ENCODE measurements around the gene RLN3.
"Not testable (repeated sequence)": the region's sequence is repeated elsewhere in the genome, so short reads cannot be mapped to it uniquely, and the experiment has no call there.

RLN3 gene

GRCh38 chr19:14031719-14032480 lies 4.0 kb downstream of the RLN3 start, which contains the start of gene IL27RA:
TSS of gene IL27RA (plus strand) at chr19:14031762. CDS start at chr19:14031873, 111 bp downstream.
- Histone ChIP-seq H3K9me3 (ENCODE audit: low read length) (no peaks in the 10 kb centered on the region), H3K4me1 (ENCODE audit: insufficient read depth, low read length) (peaks cover 4% of the 10 kb centered on the region), H3K27ac (ENCODE audit: low read depth, low read length) (peak within 1 kb of the TSS; percentile 48), H3K4me3 (ENCODE audit: low read depth in 1 of 2, low read length in 2 of 2) (peak within 1 kb of the TSS; percentile 49 to 58), H3K36me3 (ENCODE audit: insufficient read depth, low read length) (no peaks in the 10 kb centered on the region), H3K9ac (ENCODE audit: low read length) (no peak within 1 kb of the TSS), H3K27me3 (ENCODE audit: control insufficient read depth in 1 of 2, insufficient read depth in 2 of 2, low read length in 2 of 2) (peaks cover 0 to 19% of the 10 kb centered on the region in 2 donors)

GRCh38 chr19:14033946-14034345 lies 6.0 kb downstream of the RLN3 start:
- Histone ChIP-seq H3K4me1 (ENCODE audit: insufficient read depth, low read length) (peaks cover 4% of the 10 kb centered on the region), H3K36me3 (ENCODE audit: insufficient read depth, low read length) (no peaks in the 10 kb centered on the region), H3K27me3 (ENCODE audit: control insufficient read depth in 1 of 2, insufficient read depth in 2 of 2, low read length in 2 of 2) (peaks cover 0 to 19% of the 10 kb centered on the region in 2 donors), H3K9ac (ENCODE audit: low read length) (no peak overlapping the region), H3K9me3 (ENCODE audit: low read length) (no peaks in the 10 kb centered on the region), H3K27ac (ENCODE audit: low read depth, low read length) (no peak overlapping the region), H3K4me3 (ENCODE audit: low read depth in 1 of 2, low read length in 2 of 2) (no peak overlapping the region)

GRCh38 chr19:14035159-14035558 lies 7.2 kb downstream of the RLN3 start:
- not testable (repeated sequence) for H3K4me1 ChIP-seq (ENCODE audit: insufficient read depth, low read length); H3K9me3 ChIP-seq (ENCODE audit: low read length); H3K36me3 ChIP-seq (ENCODE audit: insufficient read depth, low read length); H3K9ac ChIP-seq (ENCODE audit: low read length); H3K4me3 ChIP-seq (ENCODE audit: low read depth in 1 of 2, low read length in 2 of 2); H3K27ac ChIP-seq (ENCODE audit: low read depth, low read length)
- peaks cover 0 to 19% of the 10 kb centered on the region in 2 donors for H3K27me3 ChIP-seq (ENCODE audit: control insufficient read depth in 1 of 2, insufficient read depth in 2 of 2, low read length in 2 of 2)

DNA sequence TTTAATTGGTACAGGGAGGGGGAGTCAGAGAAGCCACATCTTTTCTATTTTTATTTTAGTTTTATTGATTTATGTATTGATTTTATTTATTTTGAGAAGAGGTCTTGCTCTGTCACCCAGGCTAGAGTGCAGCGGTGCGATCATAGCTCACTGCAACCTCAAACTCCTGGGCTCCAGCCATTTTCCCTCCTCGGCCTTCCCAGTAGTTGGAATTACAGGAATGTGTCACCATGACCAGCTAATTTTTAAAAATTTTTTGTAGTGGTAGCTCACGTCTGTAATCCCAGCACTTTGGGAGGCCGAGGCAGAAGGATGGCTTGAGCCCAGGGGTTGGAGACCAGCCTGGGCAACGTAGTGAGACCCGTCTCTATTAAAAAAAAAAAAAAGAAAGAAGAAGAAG lies 7.8 kb downstream of the RLN3 start:
- peaks cover 0 to 18% of the 10 kb centered on the region in 2 donors for H3K27me3 ChIP-seq (ENCODE audit: control insufficient read depth in 1 of 2, insufficient read depth in 2 of 2, low read length in 2 of 2)
- no peak overlapping the region for H3K9ac ChIP-seq (ENCODE audit: low read length)
- no peaks in the 10 kb centered on the region for H3K36me3 ChIP-seq (ENCODE audit: insufficient read depth, low read length)

GRCh38 chr19:14039181-14039580 lies 11.2 kb downstream of the RLN3 start:
- H3K27me3 ChIP-seq (ENCODE audit: control insufficient read depth in 1 of 2, insufficient read depth in 2 of 2, low read length in 2 of 2): no peaks in the 10 kb centered on the region
- no peaks in the 10 kb centered on the region for H3K4me1 ChIP-seq (ENCODE audit: insufficient read depth, low read length)
- H3K4me3 ChIP-seq (ENCODE audit: low read depth in 1 of 2, low read length in 2 of 2): no peak overlapping the region
- no peaks in the 10 kb centered on the region for H3K36me3 ChIP-seq (ENCODE audit: insufficient read depth, low read length)
- H3K9ac ChIP-seq (ENCODE audit: low read length): no peak overlapping the region
- no peak overlapping the region for H3K27ac ChIP-seq (ENCODE audit: low read depth, low read length)
- no peaks in the 10 kb centered on the region for H3K9me3 ChIP-seq (ENCODE audit: low read length)

More for the DNA sequence above, 7.8 kb downstream of the RLN3 start:
- peaks cover 4% of the 10 kb centered on the region for H3K4me1 ChIP-seq (ENCODE audit: insufficient read depth, low read length)
- H3K4me3 ChIP-seq (ENCODE audit: low read depth in 1 of 2, low read length in 2 of 2): no peak overlapping the region
- no peak overlapping the region for H3K27ac ChIP-seq (ENCODE audit: low read depth, low read length)
- H3K9me3 ChIP-seq (ENCODE audit: low read length): no peaks in the 10 kb centered on the region

DNA sequence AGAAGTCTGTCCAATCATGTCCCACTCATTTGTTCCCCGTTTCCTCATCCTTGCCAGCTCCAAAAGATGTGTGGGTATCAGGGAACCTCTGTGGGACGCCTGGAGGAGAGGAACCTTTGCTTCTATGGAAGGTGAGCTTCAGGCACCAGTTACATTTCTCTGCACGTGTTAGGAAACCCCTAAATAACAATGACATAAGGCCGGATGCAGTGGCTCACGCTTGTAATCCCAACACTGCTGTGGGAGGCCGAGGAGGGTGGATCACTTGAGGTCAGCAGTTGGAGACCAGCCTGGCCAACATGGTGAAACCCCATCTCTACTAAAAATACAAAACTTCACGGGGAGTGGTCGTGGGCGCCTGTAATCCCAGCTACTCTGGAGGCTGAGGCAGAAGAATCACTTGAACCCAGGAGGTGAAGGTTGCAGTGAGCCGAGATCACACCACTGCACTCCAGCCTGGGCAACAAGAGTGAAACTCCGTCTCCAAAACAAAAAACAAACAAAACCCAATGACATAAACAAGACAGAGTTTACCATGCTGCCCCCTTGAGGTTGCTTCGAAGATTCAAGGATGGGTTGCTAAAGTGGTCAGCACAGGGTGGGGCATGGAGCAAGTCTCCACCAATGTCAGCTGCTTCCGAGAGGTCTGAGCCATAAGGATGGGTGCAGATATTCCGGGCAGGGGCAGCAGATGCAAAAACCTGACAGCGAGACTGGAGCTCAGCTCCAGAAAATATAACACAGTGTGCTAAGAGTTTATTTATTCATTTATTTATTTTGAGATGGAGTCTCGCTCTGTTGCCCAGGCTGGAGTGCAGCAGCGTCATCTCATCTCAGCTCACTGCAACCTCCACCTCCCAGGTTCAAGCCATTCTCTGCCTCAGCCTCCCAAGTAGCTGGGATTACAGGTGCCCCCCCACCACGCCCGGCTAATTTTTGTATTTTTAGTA lies 15.0 kb downstream of the RLN3 start:
- not testable (repeated sequence) for H3K27me3 ChIP-seq (ENCODE audit: control insufficient read depth in 1 of 2, insufficient read depth in 2 of 2, low read length in 2 of 2); H3K9ac ChIP-seq (ENCODE audit: low read length); H3K36me3 ChIP-seq (ENCODE audit: insufficient read depth, low read length); H3K9me3 ChIP-seq (ENCODE audit: low read length); H3K4me1 ChIP-seq (ENCODE audit: insufficient read depth, low read length); H3K27ac ChIP-seq (ENCODE audit: low read depth, low read length); H3K4me3 ChIP-seq (ENCODE audit: low read depth in 1 of 2, low read length in 2 of 2)

GRCh38 chr19:14047866-14048265 lies 19.9 kb downstream of the RLN3 start:
- not testable (repeated sequence) for H3K27ac ChIP-seq (ENCODE audit: low read depth, low read length); H3K27me3 ChIP-seq (ENCODE audit: control insufficient read depth in 1 of 2, insufficient read depth in 2 of 2, low read length in 2 of 2); H3K4me1 ChIP-seq (ENCODE audit: insufficient read depth, low read length); H3K4me3 ChIP-seq (ENCODE audit: low read depth in 1 of 2, low read length in 2 of 2); H3K9ac ChIP-seq (ENCODE audit: low read length); H3K9me3 ChIP-seq (ENCODE audit: low read length); H3K36me3 ChIP-seq (ENCODE audit: insufficient read depth, low read length)

DNA sequence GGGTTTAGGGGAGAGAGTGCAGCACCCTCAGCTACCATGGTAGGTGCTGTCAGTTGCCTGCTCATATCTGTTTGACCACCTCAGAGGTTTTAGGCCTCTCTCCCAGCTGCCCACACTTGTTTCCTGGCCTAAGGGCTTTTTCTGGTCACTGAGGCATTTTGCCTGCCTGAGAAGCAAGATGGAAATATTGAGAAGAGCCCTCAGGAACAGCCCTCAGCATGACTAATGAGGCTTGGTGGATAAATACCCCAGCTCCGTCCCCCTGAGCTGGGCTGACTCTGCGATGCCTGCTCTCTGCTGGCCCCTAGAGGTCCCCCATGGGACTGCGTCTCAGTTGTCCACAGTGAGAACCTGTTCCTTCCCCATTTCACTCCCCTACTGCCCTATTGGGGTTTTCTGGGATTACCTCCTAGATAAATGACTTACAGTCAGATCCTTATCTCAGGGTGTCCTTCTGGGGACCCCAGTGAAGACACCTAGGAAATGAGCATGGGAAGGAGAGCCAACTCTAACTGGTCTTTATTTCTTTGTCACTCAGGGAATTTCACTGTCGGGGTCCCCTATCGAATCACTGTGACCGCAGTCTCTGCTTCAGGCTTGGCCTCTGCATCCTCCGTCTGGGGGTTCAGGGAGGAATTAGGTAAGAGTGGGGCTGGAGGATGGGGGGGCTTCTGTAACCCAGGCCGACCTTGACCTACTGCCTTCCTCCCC lies 20.6 kb downstream of the RLN3 start:
- Histone ChIP-seq H3K9ac (ENCODE audit: low read length) (no peak overlapping the region), H3K9me3 (ENCODE audit: low read length) (peaks cover 7% of the 10 kb centered on the region), H3K27ac (ENCODE audit: low read depth, low read length) (no peak overlapping the region), H3K4me1 (ENCODE audit: insufficient read depth, low read length) (no peaks in the 10 kb centered on the region), H3K27me3 (ENCODE audit: control insufficient read depth in 1 of 2, insufficient read depth in 2 of 2, low read length in 2 of 2) (no peaks in the 10 kb centered on the region), H3K36me3 (ENCODE audit: insufficient read depth, low read length) (no peaks in the 10 kb centered on the region), H3K4me3 (ENCODE audit: low read depth in 1 of 2, low read length in 2 of 2) (no peak overlapping the region)

- H3K36me3 ChIP-seq (ENCODE audit: insufficient read depth, low read length): no peaks in the 10 kb centered on the region
Observed at GRCh38 chr19:14050512-14050911, 22.6 kb downstream of the RLN3 start.

GRCh38 chr19:14050961-14051360 lies 23.0 kb downstream of the RLN3 start:
- not testable (repeated sequence) for H3K27me3 ChIP-seq (ENCODE audit: control insufficient read depth in 1 of 2, insufficient read depth in 2 of 2, low read length in 2 of 2); H3K27ac ChIP-seq (ENCODE audit: low read depth, low read length); H3K9me3 ChIP-seq (ENCODE audit: low read length); H3K36me3 ChIP-seq (ENCODE audit: insufficient read depth, low read length); H3K9ac ChIP-seq (ENCODE audit: low read length); H3K4me1 ChIP-seq (ENCODE audit: insufficient read depth, low read length); H3K4me3 ChIP-seq (ENCODE audit: low read depth in 1 of 2, low read length in 2 of 2)

More at GRCh38 chr19:14050512-14050911, 22.6 kb downstream of the RLN3 start:
- Histone ChIP-seq H3K27me3 (ENCODE audit: control insufficient read depth in 1 of 2, insufficient read depth in 2 of 2, low read length in 2 of 2) (no peaks in the 10 kb centered on the region), H3K9me3 (ENCODE audit: low read length) (peaks cover 7% of the 10 kb centered on the region), H3K27ac (ENCODE audit: low read depth, low read length) (no peak overlapping the region), H3K9ac (ENCODE audit: low read length) (no peak overlapping the region), H3K4me3 (ENCODE audit: low read depth in 1 of 2, low read length in 2 of 2) (no peak overlapping the region), H3K4me1 (ENCODE audit: insufficient read depth, low read length) (no peaks in the 10 kb centered on the region)

GRCh38 chr19:14051980-14052379 lies 24.0 kb downstream of the RLN3 start:
- H3K9me3 ChIP-seq (ENCODE audit: low read length): peaks cover 7% of the 10 kb centered on the region
- H3K4me1 ChIP-seq (ENCODE audit: insufficient read depth, low read length): no peaks in the 10 kb centered on the region
- no peaks in the 10 kb centered on the region for H3K27me3 ChIP-seq (ENCODE audit: control insufficient read depth in 1 of 2, insufficient read depth in 2 of 2, low read length in 2 of 2)
- no peak overlapping the region for H3K27ac ChIP-seq (ENCODE audit: low read depth, low read length)
- no peak overlapping the region for H3K4me3 ChIP-seq (ENCODE audit: low read depth in 1 of 2, low read length in 2 of 2)
- H3K9ac ChIP-seq (ENCODE audit: low read length): no peak overlapping the region
- H3K36me3 ChIP-seq (ENCODE audit: insufficient read depth, low read length): no peaks in the 10 kb centered on the region

Measured in muscle layer of colon (tissue), 2 donors.